H1 (cell line): ENCODE measurements around the gene FRMD4A.

Experiments used
- CTCF ChIP-seq, 3 experiments: IDR thresholded peaks; 1 replicate in 2 of 3; 2 replicates in 1 of 3; pipeline versions ENCODE4 v1.5.1 to v1.6.1; 2011; ENCODE audit warnings: low read length in 3 of 3, mild to moderate bottlenecking in 3 of 3, inconsistent platforms in 2 of 3, low read depth in 1 of 3, moderate library complexity in 1 of 3; ENCODE audit not compliant: insufficient read depth in 1 of 3; ENCODE audit errors: control extremely low read depth in 1 of 3
- EGR1 ChIP-seq: IDR thresholded peaks from 2 replicates; pipeline ENCODE4 v1.6.1; 2011; ENCODE audit warnings: low read depth, low read length, borderline replicate concordance
- JUND ChIP-seq: IDR thresholded peaks from 2 replicates; pipeline ENCODE4 v1.6.1; 2011; ENCODE audit warnings: mild to moderate bottlenecking, improper control_type of control experiment, low read length
- MAX ChIP-seq: IDR thresholded peaks from 2 replicates; pipeline ENCODE4 v1.6.1; 2012; ENCODE audit warnings: inconsistent platforms
- NRF1 ChIP-seq: IDR thresholded peaks from 2 replicates; pipeline ENCODE4 v1.6.1; 2011; ENCODE audit warnings: mild to moderate bottlenecking, low read depth, low read length, improper control_type of control experiment
- POLR2AphosphoS5 ChIP-seq: IDR thresholded peaks from 2 replicates; pipeline ENCODE4 v1.6.1; 2011; ENCODE audit warnings: low read depth, low read length
- RAD21 ChIP-seq, 2 experiments: IDR thresholded peaks in 1 of 2; conservative IDR thresholded peaks in 1 of 2; 2 replicates each; pipeline ENCODE4 v1.6.1; 2011; ENCODE audit warnings: low read depth in 2 of 2, low read length in 2 of 2, improper control_type of control experiment in 1 of 2, inconsistent platforms in 1 of 2, mild to moderate bottlenecking in 1 of 2, moderate library complexity in 1 of 2
- SRF ChIP-seq: IDR thresholded peaks from 2 replicates; pipeline ENCODE4 v1.6.1; 2011; ENCODE audit warnings: mild to moderate bottlenecking, low read depth, low read length, moderate library complexity
- TCF12 ChIP-seq: IDR thresholded peaks from 2 replicates; pipeline ENCODE4 v1.6.1; 2011; ENCODE audit warnings: low read depth, mild to moderate bottlenecking, low read length
- YY1 ChIP-seq: IDR thresholded peaks from 2 replicates; pipeline ENCODE4 v1.6.1; 2011; ENCODE audit warnings: low read depth, mild to moderate bottlenecking, low read length

- TF ChIP-seq RAD21 (IDR thresholded peaks at IDR 0.05 in 1 of 2, conservative IDR thresholded peaks at IDR 0.05 in 1 of 2; ENCODE audit: low read depth in 2 of 2, low read length in 2 of 2): no peak
- TF ChIP-seq CTCF (IDR thresholded peaks at IDR 0.05; ENCODE audit: control extremely low read depth in 1 of 3, insufficient read depth in 1 of 3, low read depth in 1 of 3, low read length in 3 of 3): no peak
- no peak for TF ChIP-seq JUND
- TF ChIP-seq EGR1: no peak
- no peak for TF ChIP-seq NRF1
- no peak for TF ChIP-seq POLR2AphosphoS5
- no peak for TF ChIP-seq YY1
- TF ChIP-seq MAX: no peak
- TF ChIP-seq SRF: no peak
- no peak for TF ChIP-seq TCF12
Measured at GRCh38 chr10:13844651-13845050, 486.1 kb downstream of the FRMD4A start.
